SH-SY5Y (cell line): ENCODE measurements around the gene RASAL2.

Experiments used
- GATA2 ChIP-seq: IDR thresholded peaks from 2 replicates; pipeline ENCODE4 v1.6.1; 2011; ENCODE audit warnings: mild to moderate bottlenecking, low read depth, low read length
- GATA3 ChIP-seq: IDR thresholded peaks from 2 replicates; pipeline ENCODE4 v1.6.1; 2011; ENCODE audit warnings: low read depth, mild to moderate bottlenecking, low read length, moderate library complexity

DNA sequence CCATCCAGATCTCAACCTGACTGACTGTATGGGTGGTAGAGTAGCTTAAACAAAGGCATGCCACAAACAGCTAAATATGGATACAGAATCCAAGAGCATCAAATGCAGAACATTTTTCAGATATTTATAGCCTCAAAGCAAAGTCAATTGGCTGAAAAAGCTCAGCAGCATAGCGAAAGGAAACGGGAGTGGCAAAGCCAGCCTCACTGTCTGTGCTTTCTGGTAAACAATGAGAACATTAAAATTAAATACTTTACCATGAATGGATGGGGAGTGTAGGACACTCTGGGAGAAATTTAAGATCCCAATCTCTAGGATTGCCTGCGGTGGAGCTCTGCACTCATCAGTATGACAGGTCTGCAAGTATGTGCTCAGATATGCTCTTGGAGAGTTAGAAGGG, 4.4 kb downstream of the RASAL2 start:
- TF ChIP-seq GATA3 (no peak), GATA2 (peak; percentile 90)
